ENCODE data around the gene GPD1L.

Gene GPD1L

GRCh38 chr3:32165442-32165841 lies 59.0 kb downstream of the GPD1L start:
- H3K27ac ChIP-seq (ENCODE audit: low read length, poor library complexity, severe bottlenecking), result no peak overlapping the region
- no peaks in the 10 kb centered on the region for H3K9me3 ChIP-seq (ENCODE audit: control insufficient read depth, low read length)
- H3K4me2 ChIP-seq (ENCODE audit: low read length, poor library complexity, severe bottlenecking), result no peak overlapping the region
- no peak overlapping the region for H3K4me3 ChIP-seq (ENCODE audit: insufficient read depth in 1 of 2, low read depth in 1 of 2, low read length in 2 of 2)
- H3K9ac ChIP-seq (ENCODE audit: low read length), result no peak overlapping the region
- no peak overlapping the region for H4K91ac ChIP-seq (ENCODE audit: low read length)
- H2AK5ac ChIP-seq (ENCODE audit: low read length, severe bottlenecking), result no peak overlapping the region
- no peak overlapping the region for H4K8ac ChIP-seq (ENCODE audit: low read length)
- H3K4me1 ChIP-seq (ENCODE audit: control insufficient read depth, insufficient read depth, low read depth, low read length), result peaks cover 4% of the 10 kb centered on the region
- DNase-seq, result no peak
- H2BK15ac ChIP-seq (ENCODE audit: low read depth, poor library complexity, severe bottlenecking), result no peak overlapping the region
- no peak overlapping the region for H3K14ac ChIP-seq (ENCODE audit: low read length in 2 of 2)
- no peak overlapping the region for H3K18ac ChIP-seq (ENCODE audit: low read depth in 1 of 2, low read length in 2 of 2)
- no peaks in the 10 kb centered on the region for H3K79me1 ChIP-seq (replicated peaks; ENCODE audit: low read length, poor library complexity, severe bottlenecking)
- 100% methylated on average over 1 of the region's 1 CpG for WGBS
- H2AFZ ChIP-seq (ENCODE audit: low read depth, low read length), result no peak overlapping the region
- no peak overlapping the region for H3K23ac ChIP-seq (ENCODE audit: low read length in 2 of 2)
- H3K4ac ChIP-seq (ENCODE audit: low read depth in 1 of 2, low read length in 2 of 2), result no peak overlapping the region
- no peaks in the 10 kb centered on the region for H3K27me3 ChIP-seq (ENCODE audit: control insufficient read depth in 1 of 2, insufficient read depth in 1 of 2, low read length in 2 of 2)
- no peak overlapping the region for H2BK5ac ChIP-seq (ENCODE audit: low read depth, low read length, poor library complexity, severe bottlenecking)
- H2BK120ac ChIP-seq (ENCODE audit: low read depth, low read length), result no peak overlapping the region
- H2BK12ac ChIP-seq (ENCODE audit: low read length in 2 of 2), result no peak overlapping the region
- H3K36me3 ChIP-seq (ENCODE audit: control insufficient read depth in 1 of 2, insufficient read depth in 2 of 2, low read depth in 1 of 2, low read length in 2 of 2), result peaks cover 6 to 15% of the 10 kb centered on the region in 2 experiments

GRCh38 chr3:32166654-32167053 lies 60.2 kb downstream of the GPD1L start:
- no peak overlapping the region for H3K4me2 ChIP-seq (ENCODE audit: low read length, poor library complexity, severe bottlenecking)
- no peak for DNase-seq
- H4K91ac ChIP-seq (ENCODE audit: low read length), result no peak overlapping the region
- H2BK120ac ChIP-seq (ENCODE audit: low read depth, low read length), result no peak overlapping the region
- H4K8ac ChIP-seq (ENCODE audit: low read length), result no peak overlapping the region
- no peak overlapping the region for H2AK5ac ChIP-seq (ENCODE audit: low read length, severe bottlenecking)
- peaks cover 4% of the 10 kb centered on the region for H3K4me1 ChIP-seq (ENCODE audit: control insufficient read depth, insufficient read depth, low read depth, low read length)
- no peak overlapping the region for H3K9ac ChIP-seq (ENCODE audit: low read length)
- WGBS, result 100% methylated on average over 3 of the region's 4 CpGs
- no peak overlapping the region for H3K18ac ChIP-seq (ENCODE audit: low read depth in 1 of 2, low read length in 2 of 2)
- H3K4me3 ChIP-seq (ENCODE audit: insufficient read depth in 1 of 2, low read depth in 1 of 2, low read length in 2 of 2), result no peak overlapping the region
- H3K27me3 ChIP-seq (ENCODE audit: control insufficient read depth in 1 of 2, insufficient read depth in 1 of 2, low read length in 2 of 2), result no peaks in the 10 kb centered on the region
- H2BK15ac ChIP-seq (ENCODE audit: low read depth, poor library complexity, severe bottlenecking), result no peak overlapping the region
- no peak overlapping the region for H2BK12ac ChIP-seq (ENCODE audit: low read length in 2 of 2)
- H3K36me3 ChIP-seq (ENCODE audit: control insufficient read depth in 1 of 2, insufficient read depth in 2 of 2, low read depth in 1 of 2, low read length in 2 of 2), result peaks cover 3 to 15% of the 10 kb centered on the region in 2 experiments
- H3K79me1 ChIP-seq (replicated peaks; ENCODE audit: low read length, poor library complexity, severe bottlenecking), result no peaks in the 10 kb centered on the region
- no peak overlapping the region for H3K14ac ChIP-seq (ENCODE audit: low read length in 2 of 2)
- no peak overlapping the region for H3K4ac ChIP-seq (ENCODE audit: low read depth in 1 of 2, low read length in 2 of 2)
- no peak overlapping the region for H3K23ac ChIP-seq (ENCODE audit: low read length in 2 of 2)
- H3K9me3 ChIP-seq (ENCODE audit: control insufficient read depth, low read length), result peaks cover 8% of the 10 kb centered on the region
- no peak overlapping the region for H3K27ac ChIP-seq (ENCODE audit: low read length, poor library complexity, severe bottlenecking)
- no peak overlapping the region for H2AFZ ChIP-seq (ENCODE audit: low read depth, low read length)
- H2BK5ac ChIP-seq (ENCODE audit: low read depth, low read length, poor library complexity, severe bottlenecking), result no peak overlapping the region

- H2BK12ac ChIP-seq (ENCODE audit: low read length in 2 of 2), result no peak overlapping the region
- H3K36me3 ChIP-seq (ENCODE audit: control insufficient read depth in 1 of 2, insufficient read depth in 2 of 2, low read depth in 1 of 2, low read length in 2 of 2), result peaks cover 0 to 1% of the 10 kb centered on the region in 2 experiments
- no peaks in the 10 kb centered on the region for H3K79me1 ChIP-seq (replicated peaks; ENCODE audit: low read length, poor library complexity, severe bottlenecking)
- H3K9ac ChIP-seq (ENCODE audit: low read length), result no peak overlapping the region
- H2BK5ac ChIP-seq (ENCODE audit: low read depth, low read length, poor library complexity, severe bottlenecking), result no peak overlapping the region
- H2AK5ac ChIP-seq (ENCODE audit: low read length, severe bottlenecking), result no peak overlapping the region
- no peak overlapping the region for H3K4ac ChIP-seq (ENCODE audit: low read depth in 1 of 2, low read length in 2 of 2)
- H3K14ac ChIP-seq (ENCODE audit: low read length in 2 of 2), result no peak overlapping the region
- H3K27me3 ChIP-seq (ENCODE audit: control insufficient read depth in 1 of 2, insufficient read depth in 1 of 2, low read length in 2 of 2), result no peaks in the 10 kb centered on the region
- DNase-seq, result no peak
- H2BK120ac ChIP-seq (ENCODE audit: low read depth, low read length), result no peak overlapping the region
- peaks cover 17% of the 10 kb centered on the region for H3K9me3 ChIP-seq (ENCODE audit: control insufficient read depth, low read length)
- H4K8ac ChIP-seq (ENCODE audit: low read length), result no peak overlapping the region
- H3K4me1 ChIP-seq (ENCODE audit: control insufficient read depth, insufficient read depth, low read depth, low read length), result peaks cover 2% of the 10 kb centered on the region
- no peak overlapping the region for H3K4me2 ChIP-seq (ENCODE audit: low read length, poor library complexity, severe bottlenecking)
- no peak overlapping the region for H2AFZ ChIP-seq (ENCODE audit: low read depth, low read length)
- no peak overlapping the region for H3K23ac ChIP-seq (ENCODE audit: low read length in 2 of 2)
- 100% methylated on average over 1 of the region's 1 CpG for WGBS
- no peak overlapping the region for H3K4me3 ChIP-seq (ENCODE audit: insufficient read depth in 1 of 2, low read depth in 1 of 2, low read length in 2 of 2)
- H3K18ac ChIP-seq (ENCODE audit: low read depth in 1 of 2, low read length in 2 of 2), result no peak overlapping the region
- no peak overlapping the region for H2BK15ac ChIP-seq (ENCODE audit: low read depth, poor library complexity, severe bottlenecking)
- no peak overlapping the region for H4K91ac ChIP-seq (ENCODE audit: low read length)
- no peak overlapping the region for H3K27ac ChIP-seq (ENCODE audit: low read length, poor library complexity, severe bottlenecking)
Measured at GRCh38 chr3:32172420-32172819, 66.0 kb downstream of the GPD1L start.

GRCh38 chr3:32175607-32176197 lies 69.3 kb downstream of the GPD1L start:
- Histone ChIP-seq H3K4me2 (ENCODE audit: low read length, poor library complexity, severe bottlenecking) (no peak overlapping the region), H4K91ac (ENCODE audit: low read length) (no peak overlapping the region), H3K27ac (ENCODE audit: low read length, poor library complexity, severe bottlenecking) (no peak overlapping the region), H2BK120ac (ENCODE audit: low read depth, low read length) (no peak overlapping the region), H3K27me3 (ENCODE audit: control insufficient read depth in 1 of 2, insufficient read depth in 1 of 2, low read length in 2 of 2) (peaks cover 0 to 4% of the 10 kb centered on the region in 2 experiments), H2BK12ac (ENCODE audit: low read length in 2 of 2) (no peak overlapping the region), H2BK15ac (ENCODE audit: low read depth, poor library complexity, severe bottlenecking) (no peak overlapping the region), H2AK5ac (ENCODE audit: low read length, severe bottlenecking) (no peak overlapping the region), H2AFZ (ENCODE audit: low read depth, low read length) (no peak overlapping the region), H3K4me1 (ENCODE audit: control insufficient read depth, insufficient read depth, low read depth, low read length) (peaks cover 2% of the 10 kb centered on the region), H3K14ac (ENCODE audit: low read length in 2 of 2) (no peak overlapping the region), H3K79me1 (replicated peaks; ENCODE audit: low read length, poor library complexity, severe bottlenecking) (no peaks in the 10 kb centered on the region), H3K4ac (ENCODE audit: low read depth in 1 of 2, low read length in 2 of 2) (no peak overlapping the region), H3K9ac (ENCODE audit: low read length) (no peak overlapping the region), H2BK5ac (ENCODE audit: low read depth, low read length, poor library complexity, severe bottlenecking) (no peak overlapping the region), H3K23ac (ENCODE audit: low read length in 2 of 2) (no peak overlapping the region), H3K36me3 (ENCODE audit: control insufficient read depth in 1 of 2, insufficient read depth in 2 of 2, low read depth in 1 of 2, low read length in 2 of 2) (no peaks in the 10 kb centered on the region), H3K18ac (ENCODE audit: low read depth in 1 of 2, low read length in 2 of 2) (no peak overlapping the region), H3K9me3 (ENCODE audit: control insufficient read depth, low read length) (peaks cover 15% of the 10 kb centered on the region), H3K4me3 (ENCODE audit: insufficient read depth in 1 of 2, low read depth in 1 of 2, low read length in 2 of 2) (no peak overlapping the region), H4K8ac (ENCODE audit: low read length) (no peak overlapping the region)
- peak; percentile 61 for DNase-seq
- 15% methylated on average over 6 of the region's 7 CpGs for WGBS
